ENCODE measurements around the gene IFI35. TPM values are rescaled to one million over a fixed set of nuclear protein-coding genes. Genes with fewer than 3 reads are reported as not detected.
"Not testable (repeated sequence)": the region's sequence is repeated elsewhere in the genome, so short reads cannot be mapped to it uniquely, and the experiment has no call there.

IFI35 gene
- total RNA-seq, 2 experiments from 2014 or later = 6.3 to 8.6 TPM

GRCh38 chr17:42975265-42975664, 31.3 kb upstream of the IFI35 start:
- Histone ChIP-seq H3K79me2 (ENCODE audit: insufficient read depth, low read depth, low read length) (no peaks in the 10 kb centered on the region), H3K4me1 (ENCODE audit: insufficient read depth, low read length, poor library complexity, severe bottlenecking) (peaks cover 10% of the 10 kb centered on the region), H3K9me2 (ENCODE audit: insufficient read depth, low read length) (no peaks in the 10 kb centered on the region), H2AFZ (ENCODE audit: low read length) (no peak overlapping the region), H4K20me1 (ENCODE audit: insufficient read depth, low read length) (no peaks in the 10 kb centered on the region), H3K9me3 (ENCODE audit: low read length) (no peaks in the 10 kb centered on the region), H3K27ac (ENCODE audit: low read depth, low read length, poor library complexity, severe bottlenecking) (no peak overlapping the region), H3K4me3 (ENCODE audit: low read depth, low read length, poor library complexity, severe bottlenecking) (no peak overlapping the region), H3K36me3 (ENCODE audit: insufficient read depth, low read length) (no peaks in the 10 kb centered on the region), H3K4me2 (ENCODE audit: low read length) (no peak overlapping the region)
- TF ChIP-seq EZH2phosphoT487 (IDR thresholded peaks at IDR 0.05; ENCODE audit: borderline replicate concordance, low read depth, low read length) (no peak), CTCF (conservative IDR thresholded peaks at IDR 0.05; ENCODE audit: low read length) (no peak)
- DNase-seq (ENCODE audit: low spot score) = no peak
- no TSS peak for BruUV-seq (replicated peaks)
- ChIA-PET POLR2A (no interaction called here), CTCF (ENCODE audit: unreplicated experiment) (no interaction called here)
- intact Hi-C loops (cut with micrococcal nuclease; ENCODE audit: unreplicated experiment) = no loop called here

GRCh38 chr17:42975701-42976100, 30.9 kb upstream of the IFI35 start:
- CTCF ChIA-PET (ENCODE audit: unreplicated experiment) = interaction anchor here (0.6 kb wide), 1 partner anchor 47 kb away, joined by 3 read pairs; the partner anchor contains the start of gene VAT1

GRCh38 chr17:42979511-42980273, 26.9 kb upstream of the IFI35 start, which contains the start of gene PTGES3L:
Gene PTGES3L (minus strand): TSS chr17:42980080. CDS start chr17:42980053, 27 bp downstream.
- TSS peak; percentile 50 for BruUV-seq (replicated peaks)
- POLR2A ChIA-PET = interaction anchor here (0.7 kb wide), 1 partner anchor 11 kb away, joined by 5 read pairs; no protein-coding TSS in a partner anchor
- peak within 1 kb of the TSS; percentile 45; the same call in 1 of the 2 replicates for H2AFZ ChIP-seq (ENCODE audit: low read length)

More at GRCh38 chr17:42975701-42976100, 30.9 kb upstream of the IFI35 start:
- BruUV-seq (replicated peaks); H4K20me1 ChIP-seq (ENCODE audit: insufficient read depth, low read length); H3K9me3 ChIP-seq (ENCODE audit: low read length); intact Hi-C loops (cut with micrococcal nuclease; ENCODE audit: unreplicated experiment); H2AFZ ChIP-seq (ENCODE audit: low read length); H3K4me3 ChIP-seq (ENCODE audit: low read depth, low read length, poor library complexity, severe bottlenecking); H3K79me2 ChIP-seq (ENCODE audit: insufficient read depth, low read depth, low read length); H3K27ac ChIP-seq (ENCODE audit: low read depth, low read length, poor library complexity, severe bottlenecking); H3K4me2 ChIP-seq (ENCODE audit: low read length); DNase-seq (ENCODE audit: low spot score); H3K36me3 ChIP-seq (ENCODE audit: insufficient read depth, low read length); H3K9me2 ChIP-seq (ENCODE audit: insufficient read depth, low read length): not testable (repeated sequence)
- POLR2A ChIA-PET = interaction anchor here (0.6 kb wide), 1 partner anchor 35 kb away, joined by 3 read pairs; no protein-coding TSS in a partner anchor
- H3K4me1 ChIP-seq (ENCODE audit: insufficient read depth, low read length, poor library complexity, severe bottlenecking) = peaks cover 10% of the 10 kb centered on the region

More at GRCh38 chr17:42979511-42980273, 26.9 kb upstream of the IFI35 start, which contains the start of gene PTGES3L:
- H4K20me1 ChIP-seq (ENCODE audit: insufficient read depth, low read length) = peaks cover 5% of the 10 kb centered on the region; the same call in 1 of the 2 replicates
- CTCF ChIA-PET (ENCODE audit: unreplicated experiment) = no interaction called here
- H3K27ac ChIP-seq (ENCODE audit: low read depth, low read length, poor library complexity, severe bottlenecking) = peak within 1 kb of the TSS; percentile 84
- no peaks in the 10 kb centered on the region for H3K9me2 ChIP-seq (ENCODE audit: insufficient read depth, low read length)
- peaks cover 7% of the 10 kb centered on the region; the same call in 1 of the 2 replicates for H3K36me3 ChIP-seq (ENCODE audit: insufficient read depth, low read length)
- peak; percentile 55 for DNase-seq (ENCODE audit: low spot score)
- peaks cover 35% of the 10 kb centered on the region; the same call in 1 of the 2 replicates for H3K79me2 ChIP-seq (ENCODE audit: insufficient read depth, low read depth, low read length)
- no peak for TF ChIP-seq EZH2phosphoT487 (IDR thresholded peaks at IDR 0.05; ENCODE audit: borderline replicate concordance, low read depth, low read length)
- no peak for TF ChIP-seq CTCF (conservative IDR thresholded peaks at IDR 0.05; ENCODE audit: low read length)
- peaks cover 38% of the 10 kb centered on the region for H3K4me1 ChIP-seq (ENCODE audit: insufficient read depth, low read length, poor library complexity, severe bottlenecking)
- H3K9me3 ChIP-seq (ENCODE audit: low read length) = no peaks in the 10 kb centered on the region
- H3K4me3 ChIP-seq (ENCODE audit: low read depth, low read length, poor library complexity, severe bottlenecking) = peak within 1 kb of the TSS; percentile 78
- intact Hi-C loops (cut with micrococcal nuclease; ENCODE audit: unreplicated experiment) = loop anchor here (1.0 kb wide), 1 partner anchor 19 kb away; the partner anchor contains the start of gene RPL27
- H3K4me2 ChIP-seq (ENCODE audit: low read length) = peak within 1 kb of the TSS; percentile 85
